ENCODE measurements around the gene GPR152.

- TF ChIP-seq CTCF (IDR thresholded peaks at IDR 0.05) (no peak), POLR2A (IDR thresholded peaks at IDR 0.05) (no peak)
Observed at GRCh38 chr11:67453816-67454732, 1.5 kb upstream of the GPR152 start.
